T-helper 9 cell (primary cell): Measurements from ENCODE around the gene GRID2IP.
"Not testable (repeated sequence)": the region's sequence is repeated elsewhere in the genome, so short reads cannot be mapped to it uniquely, and the experiment has no call there.

Source experiments
- DNase-seq: peaks from one replicate; pipeline ENCODE4 v3.0.0-alpha.2; 2020

GRID2IP gene

GRCh38 chr7:6482743-6483119 is 68.5 kb downstream of the GRID2IP start:
- DNase-seq, result no peak

- no peak for DNase-seq
Observed at GRCh38 chr7:6482307-6482706, 69.0 kb downstream of the GRID2IP start.

GRCh38 chr7:6481445-6481844 is 69.8 kb downstream of the GRID2IP start:
- DNase-seq, result no peak

GRCh38 chr7:6480323-6480660 is 71.0 kb downstream of the GRID2IP start:
- DNase-seq, result no peak

GRCh38 chr7:6479067-6479466 is 72.2 kb downstream of the GRID2IP start:
- no peak for DNase-seq

GRCh38 chr7:6478186-6478585 is 73.1 kb downstream of the GRID2IP start:
- DNase-seq, result no peak

- no peak for DNase-seq
Observed at GRCh38 chr7:6477318-6477660, 74.0 kb downstream of the GRID2IP start.

GRCh38 chr7:6476596-6477317 is 74.5 kb downstream of the GRID2IP start:
- DNase-seq, result no peak

GRCh38 chr7:6475433-6476186 is 75.7 kb downstream of the GRID2IP start:
- DNase-seq, result no peak

GRCh38 chr7:6465862-6466261 is 85.4 kb downstream of the GRID2IP start:
- no peak for DNase-seq

GRCh38 chr7:6463609-6464008 is 87.7 kb downstream of the GRID2IP start:
- DNase-seq, result not testable (repeated sequence)

- no peak for DNase-seq
Observed at GRCh38 chr7:6461946-6462550, 89.2 kb downstream of the GRID2IP start.

- DNase-seq, result no peak
Observed at GRCh38 chr7:6460990-6461584, 90.2 kb downstream of the GRID2IP start.

- no peak for DNase-seq
Observed at GRCh38 chr7:6460303-6460702, 91.0 kb downstream of the GRID2IP start.

GRCh38 chr7:6458676-6459075 is 92.6 kb downstream of the GRID2IP start:
- DNase-seq, result not testable (repeated sequence)

- DNase-seq, result no peak
Observed at GRCh38 chr7:6453734-6454133, 97.5 kb downstream of the GRID2IP start.

- DNase-seq, result no peak
Observed at GRCh38 chr7:6451224-6451705, 100.0 kb downstream of the GRID2IP start.

- DNase-seq, result not testable (repeated sequence)
Observed at GRCh38 chr7:6450591-6450990, 100.7 kb downstream of the GRID2IP start.

- DNase-seq, result not testable (repeated sequence)
Observed at GRCh38 chr7:6449884-6450283, 101.4 kb downstream of the GRID2IP start.

GRCh38 chr7:6448943-6449543 is 102.2 kb downstream of the GRID2IP start:
- no peak for DNase-seq

GRCh38 chr7:6447581-6448199 is 103.6 kb downstream of the GRID2IP start, which contains the start of gene DAGLB:
TSS of gene DAGLB (minus strand) at chr7:6447954. CDS start at chr7:6447842, 112 bp downstream.
- peak; percentile 96 for DNase-seq
